ENCODE measurements around the gene GRHPR.

DNA sequence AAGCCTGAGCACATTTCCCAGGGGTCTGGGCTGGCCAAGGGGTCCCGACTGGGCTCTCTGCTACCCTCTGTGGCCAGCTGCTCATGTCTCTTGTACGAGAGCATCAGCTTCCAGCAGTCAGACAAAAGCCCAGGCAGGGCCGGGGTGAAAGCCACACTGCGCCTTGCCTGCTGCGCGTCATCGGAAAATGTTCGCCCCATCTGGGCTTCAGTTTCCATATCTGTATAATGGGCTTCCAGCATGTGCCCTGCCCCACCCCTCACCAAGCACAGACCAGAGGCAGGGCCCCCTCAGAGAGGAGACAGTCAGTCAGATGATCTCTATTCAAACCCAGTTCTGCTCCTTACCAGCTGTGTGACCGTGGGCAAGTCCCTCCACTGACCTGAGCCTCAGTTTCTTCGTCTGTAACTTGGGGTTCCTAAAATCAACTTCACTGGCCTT, 8.0 kb upstream of the GRHPR start:
- TF ChIP-seq, protein P1, sequence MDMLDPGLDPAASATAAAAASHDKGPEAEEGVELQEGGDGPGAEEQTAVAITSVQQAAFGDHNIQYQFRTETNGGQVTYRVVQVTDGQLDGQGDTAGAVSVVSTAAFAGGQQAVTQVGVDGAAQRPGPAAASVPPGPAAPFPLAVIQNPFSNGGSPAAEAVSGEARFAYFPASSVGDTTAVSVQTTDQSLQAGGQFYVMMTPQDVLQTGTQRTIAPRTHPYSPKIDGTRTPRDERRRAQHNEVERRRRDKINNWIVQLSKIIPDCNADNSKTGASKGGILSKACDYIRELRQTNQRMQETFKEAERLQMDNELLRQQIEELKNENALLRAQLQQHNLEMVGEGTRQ (IDR thresholded peaks at IDR 0.05), result no peak
- TF ChIP-seq MAFK (IDR thresholded peaks at IDR 0.05; ENCODE audit: partially characterized antibody), result no peak
- TF ChIP-seq E2F6 (IDR thresholded peaks at IDR 0.05; ENCODE audit: borderline replicate concordance, low read depth), result no peak
- no peak for TF ChIP-seq RCOR1 (IDR thresholded peaks at IDR 0.05; ENCODE audit: low read depth, low read length)
- no peak for TF ChIP-seq MAZ (IDR thresholded peaks at IDR 0.05; ENCODE audit: borderline replicate concordance, low read depth, low read length)
- no peak for TF ChIP-seq ZFP36 (IDR thresholded peaks at IDR 0.05; ENCODE audit: borderline replicate concordance, partially characterized antibody)
- no peak for TF ChIP-seq FOSL2 (IDR thresholded peaks at IDR 0.05)
- TF ChIP-seq FOSL2 (CRISPR knock-in tag; IDR thresholded peaks at IDR 0.05), result no peak
- TF ChIP-seq, protein P2, sequence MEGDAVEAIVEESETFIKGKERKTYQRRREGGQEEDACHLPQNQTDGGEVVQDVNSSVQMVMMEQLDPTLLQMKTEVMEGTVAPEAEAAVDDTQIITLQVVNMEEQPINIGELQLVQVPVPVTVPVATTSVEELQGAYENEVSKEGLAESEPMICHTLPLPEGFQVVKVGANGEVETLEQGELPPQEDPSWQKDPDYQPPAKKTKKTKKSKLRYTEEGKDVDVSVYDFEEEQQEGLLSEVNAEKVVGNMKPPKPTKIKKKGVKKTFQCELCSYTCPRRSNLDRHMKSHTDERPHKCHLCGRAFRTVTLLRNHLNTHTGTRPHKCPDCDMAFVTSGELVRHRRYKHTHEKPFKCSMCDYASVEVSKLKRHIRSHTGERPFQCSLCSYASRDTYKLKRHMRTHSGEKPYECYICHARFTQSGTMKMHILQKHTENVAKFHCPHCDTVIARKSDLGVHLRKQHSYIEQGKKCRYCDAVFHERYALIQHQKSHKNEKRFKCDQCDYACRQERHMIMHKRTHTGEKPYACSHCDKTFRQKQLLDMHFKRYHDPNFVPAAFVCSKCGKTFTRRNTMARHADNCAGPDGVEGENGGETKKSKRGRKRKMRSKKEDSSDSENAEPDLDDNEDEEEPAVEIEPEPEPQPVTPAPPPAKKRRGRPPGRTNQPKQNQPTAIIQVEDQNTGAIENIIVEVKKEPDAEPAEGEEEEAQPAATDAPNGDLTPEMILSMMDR (IDR thresholded peaks at IDR 0.05), result no peak
- no peak for TF ChIP-seq HDAC2 (IDR thresholded peaks at IDR 0.05)
- no peak for TF ChIP-seq REST (IDR thresholded peaks at IDR 0.05)
- TF ChIP-seq RAD21 (conservative IDR thresholded peaks at IDR 0.05 in 1 of 2, IDR thresholded peaks at IDR 0.05 in 1 of 2), result no peak
- no peak for TF ChIP-seq MYC (IDR thresholded peaks at IDR 0.05; ENCODE audit: borderline replicate concordance, low read length)
- no peak for TF ChIP-seq HOXB5 (CRISPR knock-in tag; IDR thresholded peaks at IDR 0.05)
- TF ChIP-seq NPAS2 (CRISPR knock-in tag; IDR thresholded peaks at IDR 0.05; ENCODE audit: borderline replicate concordance), result no peak

Data from A549 (cell line).